HCT116 (cell line): Measurements from ENCODE around the gene RHBDL3. TPM values are rescaled to one million over a fixed set of nuclear protein-coding genes. Genes with fewer than 3 reads are reported as not detected.

Experiments
- ATAC-seq: fragments of 200-7000 bp; cut with Tn5 transposase; 2 replicates; pipeline ENCODE4 v1.9.1; 2020; ENCODE audit warnings: mild to moderate bottlenecking, moderate library complexity
- BruUV-seq: library from RNA; stranded (reverse); fragments of 400-500 nt; replicated peaks from 2 replicates; lab custom pipeline; 2021; lab: Mats Ljungman, UMichigan
- CTCF ChIA-PET: fragments of 300-600 bp; sonication (Branson Sonifier 250); formaldehyde crosslinking; loops from one replicate; lab custom pipeline; 2021; ENCODE audit warnings: antibody characterized with exemption; lab: Charles Lee
- POLR2A ChIA-PET: fragments of 300-600, 350-600 bp; sonication (Branson Sonifier 250); formaldehyde crosslinking; loops from one replicate; lab custom pipeline; 2021; ENCODE audit warnings: antibody characterized with exemption; lab: Charles Lee
- RAD21 ChIA-PET, 2 experiments: fragments of 300-600 bp; sonication (Branson Sonifier 250); formaldehyde crosslinking; loops; one replicate each; lab custom pipeline; 2023; ENCODE audit warnings: low total read pairs in 2 of 2; ENCODE audit not compliant: uncharacterized antibody in 2 of 2, unreplicated experiment in 2 of 2, low non-redundant PET in 1 of 2; lab: Charles Lee
- DNase-seq: peaks from one replicate; pipeline ENCODE4 v3.0.0-alpha.2; 2010; ENCODE audit warnings: low read depth, low spot score
- H2AFZ ChIP-seq: fragments of 200-600 bp; shearing (Covaris generic), sonication (generic); 2 replicates; pipeline ENCODE4 v1.6.1; 2017; ENCODE audit warnings: low read depth, mixed run types, mixed read lengths, antibody characterized with exemption, low read length; ENCODE audit not compliant: poor library complexity, severe bottlenecking
- H3K27ac ChIP-seq: 2 replicates; pipeline ENCODE4 v1.5.1; 2012; ENCODE audit warnings: low read depth, low read length
- H3K27me3 ChIP-seq: fragments of 200-600 bp; sonication (generic); 2 replicates; pipeline ENCODE4 v1.6.1; 2016; ENCODE audit warnings: mixed run types, low read length, mixed read lengths; ENCODE audit not compliant: insufficient read depth
- H3K36me3 ChIP-seq, 2 experiments: fragments of 200-500 bp in 1 of 2; fragments of 200-600 bp in 1 of 2; sonication (Bioruptor generic) in 1 of 2; sonication (generic) in 1 of 2; 2 replicates each; pipeline versions ENCODE4 v1.5.1 to v1.6.1; 2014 to 2016; ENCODE audit warnings: low read length in 2 of 2, inconsistent platforms in 1 of 2, mixed read lengths in 1 of 2, mixed run types in 1 of 2; ENCODE audit not compliant: insufficient read depth in 2 of 2, control insufficient read depth in 1 of 2
- H3K4me1 ChIP-seq, 2 experiments: fragments of 200-600 bp in 1 of 2; sonication (generic) in 1 of 2; 2 replicates each; pipeline versions ENCODE4 v1.5.1 to v1.6.1; 2012 to 2017; ENCODE audit warnings: low read length in 2 of 2, inconsistent platforms in 1 of 2, mild to moderate bottlenecking in 1 of 2, mixed read lengths in 1 of 2, mixed run types in 1 of 2, moderate library complexity in 1 of 2; ENCODE audit not compliant: insufficient read depth in 2 of 2, control insufficient read depth in 1 of 2
- H3K4me2 ChIP-seq: fragments of 200-600 bp; sonication (generic); 2 replicates; pipeline ENCODE4 v1.6.1; 2017; ENCODE audit warnings: mixed run types, low read length, mixed read lengths
- H3K4me3 ChIP-seq, 2 experiments: fragments of 200-600 bp in 1 of 2; sonication (generic) in 1 of 2; replicated peaks in 1 of 2; 2 replicates each; pipeline ENCODE4 v1.5.1; 2011 to 2016; ENCODE audit warnings: low read length in 2 of 2, control low read depth in 1 of 2, low read depth in 1 of 2, mild to moderate bottlenecking in 1 of 2, mixed read lengths in 1 of 2, mixed run types in 1 of 2
- H3K79me2 ChIP-seq: fragments of 200-600 bp; sonication (generic); 2 replicates; pipeline ENCODE4 v1.6.1; 2017; ENCODE audit warnings: mild to moderate bottlenecking, mixed run types, low read length, moderate library complexity, mixed read lengths; ENCODE audit not compliant: insufficient read depth
- H3K9ac ChIP-seq: fragments of 200-600 bp; sonication (generic); 2 replicates; pipeline ENCODE4 v1.6.1; 2016; ENCODE audit warnings: low read length, mixed read lengths
- H3K9me2 ChIP-seq: fragments of 200-600 bp; sonication (generic), shearing (Covaris generic); 2 replicates; pipeline ENCODE4 v1.6.1; 2017; ENCODE audit warnings: mixed run types, mild to moderate bottlenecking, moderate library complexity; ENCODE audit not compliant: insufficient read depth
- H3K9me3 ChIP-seq, 2 experiments: fragments of 200-500 bp in 1 of 2; fragments of 200-600 bp in 1 of 2; sonication (Bioruptor generic) in 1 of 2; sonication (generic) in 1 of 2; 2 replicates each; pipeline ENCODE4 v1.6.1; 2014 to 2017; ENCODE audit warnings: low read length in 2 of 2, mixed read lengths in 2 of 2, inconsistent platforms in 1 of 2, low read depth in 1 of 2, mild to moderate bottlenecking in 1 of 2, mixed run types in 1 of 2, moderate library complexity in 1 of 2; ENCODE audit not compliant: control insufficient read depth in 1 of 2, insufficient read depth in 1 of 2
- H4K20me1 ChIP-seq: fragments of 200-600 bp; sonication (generic), shearing (Covaris generic); 2 replicates; pipeline ENCODE4 v1.6.1; 2017; ENCODE audit warnings: mixed run types, mild to moderate bottlenecking, moderate library complexity; ENCODE audit not compliant: insufficient read depth
- CEBPB ChIP-seq: IDR thresholded peaks from 2 replicates; pipeline ENCODE4 v1.6.1; 2012; ENCODE audit warnings: low read depth
- CTCF ChIP-seq, 3 experiments: fragments of 200-600 bp in 1 of 3; sonication (generic) in 1 of 3; IDR thresholded peaks in 2 of 3; conservative IDR thresholded peaks in 1 of 3; 2 replicates each; pipeline ENCODE4 v1.5.1; 2012 to 2017; ENCODE audit warnings: low read depth in 2 of 3, low read length in 2 of 3, antibody characterized with exemption in 1 of 3, borderline replicate concordance in 1 of 3, control low read depth in 1 of 3, mild to moderate bottlenecking in 1 of 3, mixed read lengths in 1 of 3, mixed run types in 1 of 3, moderate library complexity in 1 of 3; ENCODE audit not compliant: insufficient read depth in 1 of 3
- EGR1 ChIP-seq: IDR thresholded peaks from 2 replicates; pipeline ENCODE4 v1.6.1; 2012; ENCODE audit warnings: low read depth
- ELF1 ChIP-seq: IDR thresholded peaks from 2 replicates; pipeline ENCODE4 v1.6.1; 2012; ENCODE audit warnings: low read depth, borderline replicate concordance
- EZH2 ChIP-seq: fragments of 200-600 bp; sonication (generic); IDR thresholded peaks from 2 replicates; pipeline ENCODE4 v1.6.1; 2017; ENCODE audit warnings: antibody characterized with exemption, mixed run types
- EZH2phosphoT487 ChIP-seq: fragments of 200-600 bp; IDR thresholded peaks from 2 replicates; pipeline ENCODE4 v1.6.1; 2018; ENCODE audit warnings: antibody characterized with exemption, borderline replicate concordance
- POLR2AphosphoS5 ChIP-seq: IDR thresholded peaks from 2 replicates; pipeline ENCODE4 v1.6.1; 2011; ENCODE audit warnings: mild to moderate bottlenecking, low read depth, low read length, moderate library complexity
- RAD21 ChIP-seq: IDR thresholded peaks from 2 replicates; pipeline ENCODE4 v1.6.1; 2012; ENCODE audit warnings: low read depth, mild to moderate bottlenecking
- SIN3A ChIP-seq: IDR thresholded peaks from 2 replicates; pipeline ENCODE4 v1.6.1; 2012; ENCODE audit warnings: low read depth
- SP1 ChIP-seq: IDR thresholded peaks from 2 replicates; pipeline ENCODE4 v1.6.1; 2012; ENCODE audit warnings: low read depth
- TCF7L2 ChIP-seq: IDR thresholded peaks from 2 replicates; pipeline ENCODE4 v1.7.0; 2011; ENCODE audit warnings: borderline replicate concordance, inconsistent platforms; ENCODE audit not compliant: insufficient read depth, insufficient read length; ENCODE audit errors: extremely low read depth
- YY1 ChIP-seq: IDR thresholded peaks from 2 replicates; pipeline ENCODE4 v1.6.1; 2011; ENCODE audit warnings: low read length, low read depth, moderate library complexity, mild to moderate bottlenecking; ENCODE audit not compliant: insufficient replicate concordance; ENCODE audit errors: extremely low read depth
- ZBTB33 ChIP-seq: IDR thresholded peaks from 2 replicates; pipeline ENCODE4 v1.6.1; 2011; ENCODE audit warnings: mild to moderate bottlenecking, low read length, moderate library complexity; ENCODE audit not compliant: insufficient replicate concordance; ENCODE audit errors: extremely low read depth
- ZFX ChIP-seq: fragments of 450-650 bp; IDR thresholded peaks from 2 replicates; pipeline ENCODE4 v1.6.1; 2017
- ZNF274 ChIP-seq: fragments of 200-500 bp; sonication (Bioruptor generic); IDR thresholded peaks from 2 replicates; pipeline ENCODE4 v1.6.1; 2014; ENCODE audit warnings: mild to moderate bottlenecking, low read depth, low read length, inconsistent platforms
- intact Hi-C: fragments of 100-400 bp; cut with micrococcal nuclease; formaldehyde crosslinking; loops from 2 replicates; pipeline ENCODE4 v1.10.0; 2022
- total RNA-seq: library from RNA; stranded (reverse); gene quantifications from one replicate; pipeline ENCODE4 v1.2.1, GENCODE V29; 2021; ENCODE audit not compliant: unreplicated experiment

Gene RHBDL3
- total RNA-seq, 1 experiment from 2014 or later = 4.0 TPM

- TF ChIP-seq ELF1 (no peak), ZFX (no peak)
Observed at GRCh38 chr17:32323046-32323445, 57.4 kb downstream of the RHBDL3 start (continued).

GRCh38 chr17:32323811-32324491, 58.3 kb downstream of the RHBDL3 start:
- Histone ChIP-seq H3K79me2 (no peaks in the 10 kb centered on the region), H3K27me3 (no peaks in the 10 kb centered on the region), H2AFZ (no peak overlapping the region), H3K9ac (no peak overlapping the region), H3K4me2 (no peak overlapping the region), H3K27ac (no peak overlapping the region), H4K20me1 (no peaks in the 10 kb centered on the region), H3K36me3 (no peaks in the 10 kb centered on the region), H3K9me3 (no peaks in the 10 kb centered on the region), H3K4me3 (no peak overlapping the region), H3K9me2 (no peaks in the 10 kb centered on the region), H3K4me1 (no peaks in the 10 kb centered on the region)
- intact Hi-C loops = no loop called here
- ChIA-PET POLR2A (no interaction called here), RAD21 (no interaction called here), CTCF (interaction anchor here (0.6 kb wide), 1 partner anchor 13 kb away, joined by 3 read pairs; no protein-coding TSS in a partner anchor)
- ATAC-seq (no peak), DNase-seq (no peak)
- TF ChIP-seq ELF1 (no peak), EGR1 (no peak), CTCF (IDR thresholded peaks at IDR 0.05 in 2 of 3, conservative IDR thresholded peaks at IDR 0.05 in 1 of 3; ENCODE audit: borderline replicate concordance in 1 of 3, insufficient read depth in 1 of 3, low read depth in 2 of 3, low read length in 2 of 3) (no peak), EZH2phosphoT487 (no peak), ZFX (no peak), SP1 (no peak), SIN3A (no peak), YY1 (no peak), TCF7L2 (no peak), POLR2AphosphoS5 (no peak), ZNF274 (no peak), RAD21 (no peak), EZH2 (no peak), ZBTB33 (no peak), CEBPB (no peak)
- no TSS peak for BruUV-seq
